H9 (cell line): ENCODE measurements around the gene BHLHE23. TPM values are rescaled to one million over a fixed set of nuclear protein-coding genes. Genes with fewer than 3 reads are reported as not detected.

ENCODE experiments used
- DNase-seq: peaks from one replicate; pipeline ENCODE4 v3.0.0-alpha.2; 2017
- H2AFZ ChIP-seq: one replicate; pipeline ENCODE4 v1.6.1; 2013; ENCODE audit warnings: mild to moderate bottlenecking, low read length, control low read depth, moderate library complexity
- H2AK5ac ChIP-seq: 2 replicates; pipeline ENCODE4 v1.6.1; 2013; ENCODE audit warnings: low read length, control low read depth, mixed read lengths; ENCODE audit not compliant: insufficient read length
- H2BK120ac ChIP-seq: one replicate; pipeline ENCODE4 v1.6.1; 2013; ENCODE audit warnings: low read depth, mild to moderate bottlenecking, low read length, control low read depth, inconsistent platforms; ENCODE audit not compliant: poor library complexity, severe bottlenecking
- H2BK12ac ChIP-seq: 2 replicates; pipeline ENCODE4 v1.6.1; 2013; ENCODE audit warnings: low read length, control low read depth, mixed read lengths, low read depth; ENCODE audit not compliant: insufficient read length
- H2BK15ac ChIP-seq: 2 replicates; pipeline ENCODE4 v1.6.1; 2013; ENCODE audit warnings: low read depth, low read length, control low read depth
- H2BK20ac ChIP-seq: one replicate; pipeline ENCODE4 v1.6.1; 2013; ENCODE audit warnings: low read depth, mild to moderate bottlenecking, low read length, control low read depth, inconsistent platforms; ENCODE audit not compliant: poor library complexity, severe bottlenecking
- H2BK5ac ChIP-seq: 2 replicates; pipeline ENCODE4 v1.6.1; 2013; ENCODE audit warnings: low read length, control low read depth, mixed read lengths; ENCODE audit not compliant: insufficient read length
- H3K14ac ChIP-seq: 2 replicates; pipeline ENCODE4 v1.6.1; 2013; ENCODE audit warnings: low read length, control low read depth; ENCODE audit not compliant: insufficient read depth
- H3K18ac ChIP-seq: 2 replicates; pipeline ENCODE4 v1.6.1; 2013; ENCODE audit warnings: low read depth, mild to moderate bottlenecking, mixed read lengths, low read length, control low read depth; ENCODE audit not compliant: insufficient read length
- H3K23ac ChIP-seq: 2 replicates; pipeline ENCODE4 v1.6.1; 2013; ENCODE audit warnings: low read length, control low read depth, mixed read lengths, low read depth; ENCODE audit not compliant: insufficient read length
- H3K23me2 ChIP-seq: 2 replicates; pipeline ENCODE4 v1.6.1; 2013; ENCODE audit warnings: low read depth, mild to moderate bottlenecking, mixed read lengths, low read length, control low read depth; ENCODE audit not compliant: insufficient read length, poor library complexity, severe bottlenecking
- H3K27ac ChIP-seq: 2 replicates; pipeline ENCODE4 v1.5.1; 2013; ENCODE audit warnings: low read length, control low read depth, mixed read lengths, low read depth; ENCODE audit not compliant: insufficient read length
- H3K27me3 ChIP-seq: 2 replicates; pipeline ENCODE4 v1.6.1; 2013; ENCODE audit warnings: low read length, control low read depth, inconsistent platforms; ENCODE audit not compliant: insufficient read depth
- H3K4ac ChIP-seq: 2 replicates; pipeline ENCODE4 v1.6.1; 2013; ENCODE audit warnings: low read depth, mild to moderate bottlenecking, control low read depth, inconsistent platforms, low read length, moderate library complexity
- H3K4me1 ChIP-seq: 2 replicates; pipeline ENCODE4 v1.6.1; 2013; ENCODE audit warnings: low read length, control low read depth, inconsistent platforms; ENCODE audit not compliant: insufficient read depth
- H3K4me2 ChIP-seq: 2 replicates; pipeline ENCODE4 v1.6.1; 2013; ENCODE audit warnings: low read length, control low read depth, mixed read lengths; ENCODE audit not compliant: insufficient read length, insufficient read depth
- H3K56ac ChIP-seq: 2 replicates; pipeline ENCODE4 v1.6.1; 2013; ENCODE audit warnings: low read depth, mild to moderate bottlenecking, mixed read lengths, low read length, control low read depth; ENCODE audit not compliant: insufficient read length
- H3K79me1 ChIP-seq: 2 replicates; pipeline ENCODE4 v1.6.1; 2013; ENCODE audit warnings: low read depth, mild to moderate bottlenecking, moderate library complexity, low read length, control low read depth, inconsistent platforms; ENCODE audit not compliant: insufficient read depth, poor library complexity, severe bottlenecking
- H3K79me2 ChIP-seq: 2 replicates; pipeline ENCODE4 v1.6.1; 2013; ENCODE audit warnings: low read length, control low read depth, inconsistent platforms; ENCODE audit not compliant: insufficient read depth
- H3K9ac ChIP-seq: 2 replicates; pipeline ENCODE4 v1.6.1; 2013; ENCODE audit warnings: low read length, control low read depth, mixed read lengths; ENCODE audit not compliant: insufficient read length; ENCODE audit errors: extremely low read depth
- H3K9me3 ChIP-seq: one replicate; pipeline ENCODE4 v1.6.1; 2013; ENCODE audit warnings: low read depth, low read length, inconsistent platforms; ENCODE audit not compliant: control insufficient read depth
- H3T11ph ChIP-seq: one replicate; pipeline ENCODE4 v1.6.1; 2013; ENCODE audit warnings: mild to moderate bottlenecking, low read length, control low read depth, inconsistent platforms
- H4K20me1 ChIP-seq: one replicate; pipeline ENCODE4 v1.6.1; 2013; ENCODE audit not compliant: control insufficient read depth, insufficient read length, insufficient read depth
- H4K5ac ChIP-seq: 2 replicates; pipeline ENCODE4 v1.6.1; 2013; ENCODE audit warnings: low read depth, mild to moderate bottlenecking, mixed read lengths, low read length, control low read depth; ENCODE audit not compliant: insufficient read length
- H4K8ac ChIP-seq: replicated peaks from 2 replicates; pipeline ENCODE4 v1.6.1; 2013; ENCODE audit warnings: low read length, control low read depth, mixed read lengths, low read depth; ENCODE audit not compliant: insufficient read length
- H4K91ac ChIP-seq: 2 replicates; pipeline ENCODE4 v1.6.1; 2013; ENCODE audit warnings: low read depth, mild to moderate bottlenecking, moderate library complexity, mixed read lengths, low read length, control low read depth; ENCODE audit not compliant: insufficient read length
- H3K27ac Mint-ChIP-seq, 3 experiments: 2 replicates in 2 of 3; 3 replicates in 1 of 3; pipeline ENCODE4 v1.8.0; 2020 to 2021; ENCODE audit warnings: mixed read lengths in 3 of 3, mild to moderate bottlenecking in 1 of 3, moderate library complexity in 1 of 3
- H3K27me3 Mint-ChIP-seq: 2 replicates; pipeline ENCODE4 v1.8.0; 2021; ENCODE audit warnings: low read depth, mild to moderate bottlenecking, moderate library complexity, mixed read lengths
- H3K36me3 Mint-ChIP-seq, 3 experiments: 2 replicates in 2 of 3; 3 replicates in 1 of 3; pipeline ENCODE4 v1.8.0; 2020 to 2021; ENCODE audit warnings: low read depth in 3 of 3, mixed read lengths in 3 of 3; ENCODE audit not compliant: insufficient read depth in 1 of 3
- H3K4me1 Mint-ChIP-seq, 2 experiments: 2 replicates each; pipeline ENCODE4 v1.8.0; 2020; ENCODE audit warnings: mixed read lengths in 2 of 2
- H3K4me3 Mint-ChIP-seq, 2 experiments: 2 replicates in 1 of 2; 3 replicates in 1 of 2; pipeline ENCODE4 v1.8.0; 2020 to 2021; ENCODE audit warnings: mild to moderate bottlenecking in 2 of 2, mixed read lengths in 2 of 2, moderate library complexity in 1 of 2
- H3K9me3 Mint-ChIP-seq, 2 experiments: 2 replicates in 1 of 2; 3 replicates in 1 of 2; pipeline ENCODE4 v1.8.0; 2020; ENCODE audit warnings: mild to moderate bottlenecking in 2 of 2, mixed read lengths in 2 of 2, moderate library complexity in 1 of 2
- WGBS: extraction: QIAGEN DNeasy Blood & Tissue Kit; methylation state at CpG from one replicate; pipeline ENCODE4 v1.1.7; 2013; ENCODE audit warnings: missing lambda C conversion rate, low lambda C conversion rate, mixed read lengths; ENCODE audit not compliant: insufficient read length; ENCODE audit errors: extremely low coverage; 5-methylcytosine and 5-hydroxymethylcytosine counted together
- total RNA-seq: library from RNA; stranded (reverse); gene quantifications from 2 replicates; pipeline ENCODE4 v1.2.1, GENCODE V29; 2021
- TF ChIP-seq, protein P1 (sequence below): fragments of 200-600 bp; sonication (generic); conservative IDR thresholded peaks from 3 replicates; pipeline ENCODE4 v1.8.0; 2021; ENCODE audit warnings: antibody characterized with exemption, mild to moderate bottlenecking

BHLHE23 gene
- total RNA-seq, 1 experiment from 2014 or later, result 0.35 TPM

GRCh38 chr20:63045401-63045800 lies 38.6 kb upstream of the BHLHE23 start:
- Histone ChIP-seq H3K79me2 (no peaks in the 10 kb centered on the region), H4K8ac (no peak overlapping the region), H3K18ac (no peak overlapping the region), H2BK12ac (no peak overlapping the region), H4K91ac (no peak overlapping the region), H2BK120ac (no peak overlapping the region), H3T11ph (no peak overlapping the region), H2BK15ac (no peak overlapping the region), H2AFZ (no peak overlapping the region), H2AK5ac (no peak overlapping the region), H3K4ac (no peak overlapping the region), H3K4me1 (no peaks in the 10 kb centered on the region), H4K5ac (no peak overlapping the region), H2BK5ac (no peak overlapping the region), H3K27me3 (no peaks in the 10 kb centered on the region), H2BK20ac (no peak overlapping the region), H3K79me1 (no peaks in the 10 kb centered on the region), H3K23me2 (no peaks in the 10 kb centered on the region), H3K27ac (no peak overlapping the region), H4K20me1 (no peaks in the 10 kb centered on the region), H3K23ac (no peak overlapping the region), H3K4me2 (no peak overlapping the region), H3K9ac (no peak overlapping the region), H3K56ac (no peak overlapping the region), H3K14ac (no peak overlapping the region), H3K9me3 (peaks cover 8% of the 10 kb centered on the region)
- no CpG with 5 or more reads among the region's 14 CpGs for WGBS
- no peaks in the 10 kb centered on the region for H3K4me1 Mint-ChIP-seq
- H3K4me3 Mint-ChIP-seq, result no peak overlapping the region
- TF ChIP-seq, protein P1, sequence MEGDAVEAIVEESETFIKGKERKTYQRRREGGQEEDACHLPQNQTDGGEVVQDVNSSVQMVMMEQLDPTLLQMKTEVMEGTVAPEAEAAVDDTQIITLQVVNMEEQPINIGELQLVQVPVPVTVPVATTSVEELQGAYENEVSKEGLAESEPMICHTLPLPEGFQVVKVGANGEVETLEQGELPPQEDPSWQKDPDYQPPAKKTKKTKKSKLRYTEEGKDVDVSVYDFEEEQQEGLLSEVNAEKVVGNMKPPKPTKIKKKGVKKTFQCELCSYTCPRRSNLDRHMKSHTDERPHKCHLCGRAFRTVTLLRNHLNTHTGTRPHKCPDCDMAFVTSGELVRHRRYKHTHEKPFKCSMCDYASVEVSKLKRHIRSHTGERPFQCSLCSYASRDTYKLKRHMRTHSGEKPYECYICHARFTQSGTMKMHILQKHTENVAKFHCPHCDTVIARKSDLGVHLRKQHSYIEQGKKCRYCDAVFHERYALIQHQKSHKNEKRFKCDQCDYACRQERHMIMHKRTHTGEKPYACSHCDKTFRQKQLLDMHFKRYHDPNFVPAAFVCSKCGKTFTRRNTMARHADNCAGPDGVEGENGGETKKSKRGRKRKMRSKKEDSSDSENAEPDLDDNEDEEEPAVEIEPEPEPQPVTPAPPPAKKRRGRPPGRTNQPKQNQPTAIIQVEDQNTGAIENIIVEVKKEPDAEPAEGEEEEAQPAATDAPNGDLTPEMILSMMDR, result no peak
- DNase-seq, result no peak
- peaks cover 30% of the 10 kb centered on the region for H3K27me3 Mint-ChIP-seq
- 0 out of 7 replicates have a peak overlapping the region, but pooled peaks of 1 of the 3 experiments have one; percentile 35 for H3K27ac Mint-ChIP-seq
- peaks cover 15 to 20% of the 10 kb centered on the region in 2 experiments for H3K9me3 Mint-ChIP-seq
- no peaks in the 10 kb centered on the region; a peak in 1 of 7 replicates for H3K36me3 Mint-ChIP-seq
